HepG2 (cell line): ENCODE data around the gene ACRBP. TPM values are rescaled to one million over a fixed set of nuclear protein-coding genes. Genes with fewer than 3 reads are reported as not detected.

ENCODE experiments used
- ATAC-seq: fragments of 200-7000 bp; cut with Tn5 transposase; 3 replicates; pipeline ENCODE4 v1.9.1; 2020; ENCODE audit warnings: mild to moderate bottlenecking, moderate library complexity
- BruUV-seq: library from RNA; stranded (reverse); fragments of 400-500 nt; replicated peaks from 2 replicates; lab custom pipeline; 2021; lab: Mats Ljungman, UMichigan
- CTCF ChIA-PET: fragments of 300-600 bp; formaldehyde crosslinking; extraction: SDS; loops from one replicate; lab custom pipeline; 2021; ENCODE audit warnings: low total read pairs, inconsistent platforms, low intra/inter-chr PET ratio; lab: Yijun Ruan, JAX
- POLR2A ChIA-PET: fragments of 350-600 bp; sonication (Branson Sonifier 250); formaldehyde crosslinking; loops from one replicate; lab custom pipeline; 2020; ENCODE audit warnings: antibody characterized with exemption, inconsistent platforms; lab: Yijun Ruan, JAX
- DNase-seq: peaks from one replicate; pipeline ENCODE4 v3.0.0-alpha.2; 2015; ENCODE audit warnings: low spot score
- FAIRE-seq: peaks from 3 replicates; lab custom pipeline; 2011; peaks lifted over from hg19 to GRCh38; lab: Jason Lieb, UNC
- H2AFZ ChIP-seq: one replicate; pipeline ENCODE4 v1.6.1; 2011; ENCODE audit warnings: low read length, inconsistent platforms
- H3K27ac ChIP-seq: fragments of 300-600 bp; 3 replicates; pipeline ENCODE4 v1.8.0; 2011; ENCODE audit warnings: mixed run types, mild to moderate bottlenecking, mixed read lengths, low read length, inconsistent platforms; ENCODE audit not compliant: insufficient read depth; ENCODE audit errors: extremely low read length
- H3K27me3 ChIP-seq, 2 experiments: fragments of 200-600 bp in 1 of 2; 2 replicates in 1 of 2; 3 replicates in 1 of 2; pipeline versions ENCODE4 v1.6.0 to v1.8.0; 2011; ENCODE audit warnings: low read length in 2 of 2, mild to moderate bottlenecking in 2 of 2, moderate library complexity in 2 of 2, inconsistent platforms in 1 of 2; ENCODE audit not compliant: insufficient read depth in 2 of 2, control insufficient read depth in 1 of 2
- H3K36me3 ChIP-seq, 2 experiments: fragments of 200-600 bp in 1 of 2; replicated peaks in 1 of 2; 2 replicates in 1 of 2; 3 replicates in 1 of 2; pipeline versions ENCODE4 v1.5.1 to v1.8.0; 2011; ENCODE audit warnings: low read length in 2 of 2, inconsistent platforms in 1 of 2; ENCODE audit not compliant: insufficient read depth in 2 of 2, control insufficient read depth in 1 of 2
- H3K4me1 ChIP-seq: 2 replicates; pipeline ENCODE4 v1.5.1; 2012; ENCODE audit warnings: low read length, inconsistent platforms; ENCODE audit not compliant: insufficient read depth
- H3K4me2 ChIP-seq: 2 replicates; pipeline ENCODE4 v1.6.0; 2011; ENCODE audit warnings: low read depth, low read length, inconsistent platforms
- H3K4me3 ChIP-seq, 3 experiments: fragments of 200-600 bp in 1 of 3; sonication (generic), shearing (Covaris generic) in 1 of 3; replicated peaks in 1 of 3; 2 replicates each; pipeline ENCODE4 v1.5.1; 2011 to 2016; ENCODE audit warnings: low read length in 3 of 3, inconsistent platforms in 2 of 3, low read depth in 2 of 3, mild to moderate bottlenecking in 2 of 3, control low read depth in 1 of 3, mixed read lengths in 1 of 3; ENCODE audit not compliant: insufficient read depth in 1 of 3
- H3K79me2 ChIP-seq: one replicate; pipeline ENCODE4 v1.6.1; 2011; ENCODE audit warnings: low read length, inconsistent platforms; ENCODE audit not compliant: insufficient read depth
- H3K9ac ChIP-seq: 2 replicates; pipeline ENCODE4 v1.6.0; 2011; ENCODE audit warnings: mild to moderate bottlenecking, low read depth, low read length, inconsistent platforms; ENCODE audit not compliant: insufficient read depth
- H3K9me3 ChIP-seq: 2 replicates; pipeline ENCODE4 v1.5.1; 2012; ENCODE audit warnings: mild to moderate bottlenecking, low read length
- H4K20me1 ChIP-seq: 2 replicates; pipeline ENCODE4 v1.6.0; 2011; ENCODE audit warnings: inconsistent platforms, mild to moderate bottlenecking, low read length, moderate library complexity; ENCODE audit not compliant: insufficient read depth
- BRCA1 ChIP-seq: sonication (generic); formaldehyde crosslinking; IDR thresholded peaks from 2 replicates; pipeline ENCODE4 v1.4.0; 2020; ENCODE audit warnings: missing genetic modification reagents
- FIP1L1 ChIP-seq: fragments of 200-400 bp; formaldehyde crosslinking; IDR thresholded peaks from 2 replicates; pipeline ENCODE4 v1.6.1; 2018; ENCODE audit warnings: low read depth, mild to moderate bottlenecking, low read length, moderate library complexity, borderline replicate concordance; ENCODE audit not compliant: insufficient read depth
- HNRNPL ChIP-seq: fragments of 200-400 bp; formaldehyde crosslinking; IDR thresholded peaks from 2 replicates; pipeline ENCODE4 v1.6.1; 2017; ENCODE audit warnings: mild to moderate bottlenecking, low read depth, low read length
- SNRNP70 ChIP-seq: fragments of 200-400 bp; formaldehyde crosslinking; IDR thresholded peaks from 2 replicates; pipeline ENCODE4 v1.6.1; 2017; ENCODE audit warnings: mild to moderate bottlenecking, low read depth, low read length, moderate library complexity
- ZBTB7B ChIP-seq: sonication (generic); formaldehyde crosslinking; IDR thresholded peaks from 2 replicates; pipeline ENCODE4 v1.4.0; 2020; ENCODE audit warnings: missing genetic modification reagents
- ZFX ChIP-seq: sonication (generic); formaldehyde crosslinking; IDR thresholded peaks from 2 replicates; pipeline ENCODE4 v1.4.0; 2020; ENCODE audit warnings: mild to moderate bottlenecking, low read depth, missing genetic modification reagents, moderate library complexity
- ZNF263 ChIP-seq: sonication (generic); formaldehyde crosslinking; IDR thresholded peaks from 2 replicates; pipeline ENCODE4 v1.4.0; 2020; ENCODE audit warnings: missing genetic modification reagents
- ZNF563 ChIP-seq: sonication (generic); formaldehyde crosslinking; IDR thresholded peaks from 2 replicates; pipeline ENCODE4 v1.8.0; 2022; ENCODE audit warnings: mild to moderate bottlenecking, moderate library complexity, missing genetic modification reagents
- ZSCAN20 ChIP-seq: sonication (generic); formaldehyde crosslinking; IDR thresholded peaks from 2 replicates; pipeline ENCODE4 v1.4.0; 2020; ENCODE audit warnings: missing genetic modification reagents, mild to moderate bottlenecking, borderline replicate concordance
- WGBS: methylation state at CpG from one replicate; pipeline ENCODE4 v1.1.6; 2017; ENCODE audit warnings: low lambda C conversion rate; 5-methylcytosine and 5-hydroxymethylcytosine counted together
- in situ Hi-C: cut with HindIII; loops from 2 replicates; pipeline ENCODE4 v1.10.0; 2017; ENCODE audit warnings: low pct_unique_long_range_greater_than_20kb; ENCODE audit not compliant: extremely low pct_ligation_motif_present
- intact Hi-C: fragments of 100-400 bp; cut with micrococcal nuclease; formaldehyde crosslinking; loops from one replicate; pipeline ENCODE4 v1.10.0; 2022; ENCODE audit not compliant: unreplicated experiment
- polyA plus RNA-seq, 8 experiments: library from polyadenylated mRNA; depleted of rRNA in 3 of 8; stranded (reverse) in 7 of 8; unstranded in 1 of 8; fragments of >200 nt; fragmentation: Illumina TruSeq in 4 of 8; extraction: Trizol in 4 of 8; gene quantifications; 2 replicates each; pipeline versions ENCODE4 v1.2.1 to v1.2.3, GENCODE V29; 2011 to 2016; ENCODE audit warnings: low read depth in 4 of 8, missing spikeins in 1 of 8, mixed read lengths in 1 of 8; ENCODE audit not compliant: insufficient read depth in 1 of 8
- total RNA-seq, 5 experiments: library from RNA; depleted of rRNA; stranded (reverse); fragments of >200 nt; fragmentation: Illumina TruSeq; extraction: Trizol; gene quantifications; 2 replicates each; pipeline ENCODE4 v1.2.3, GENCODE V29; 2016; ENCODE audit warnings: low read depth in 1 of 5
- TF ChIP-seq, protein P1 (sequence below): sonication (generic); formaldehyde crosslinking; IDR thresholded peaks from 2 replicates; pipeline ENCODE4 v1.4.0; 2020; ENCODE audit warnings: mild to moderate bottlenecking, missing genetic modification reagents
- TF ChIP-seq, protein P2 (sequence below): sonication (generic); formaldehyde crosslinking; IDR thresholded peaks from 2 replicates; pipeline ENCODE4 v1.8.0; 2022; ENCODE audit warnings: mild to moderate bottlenecking, missing genetic modification reagents
- TF ChIP-seq, protein P3 (sequence below): sonication (generic); formaldehyde crosslinking; IDR thresholded peaks from 2 replicates; pipeline ENCODE4 v1.4.0; 2020; ENCODE audit warnings: mild to moderate bottlenecking, missing genetic modification reagents, borderline replicate concordance
- TF ChIP-seq, protein P4 (sequence below): IDR thresholded peaks from 2 replicates; pipeline ENCODE4 v1.6.1; 2016; ENCODE audit warnings: mild to moderate bottlenecking
- TF ChIP-seq, protein P5 (sequence below): sonication (generic); formaldehyde crosslinking; conservative IDR thresholded peaks from 2 replicates; pipeline ENCODE4 v1.8.0; 2022; ENCODE audit warnings: low read depth, missing genetic modification reagents

ACRBP gene
- total and polyA plus RNA-seq, 2 of the 13 experiments (the other 11 are each of a cell fraction or from before 2014, with no cell fraction given), result 0.46 TPM; not detected in 1

DNA sequence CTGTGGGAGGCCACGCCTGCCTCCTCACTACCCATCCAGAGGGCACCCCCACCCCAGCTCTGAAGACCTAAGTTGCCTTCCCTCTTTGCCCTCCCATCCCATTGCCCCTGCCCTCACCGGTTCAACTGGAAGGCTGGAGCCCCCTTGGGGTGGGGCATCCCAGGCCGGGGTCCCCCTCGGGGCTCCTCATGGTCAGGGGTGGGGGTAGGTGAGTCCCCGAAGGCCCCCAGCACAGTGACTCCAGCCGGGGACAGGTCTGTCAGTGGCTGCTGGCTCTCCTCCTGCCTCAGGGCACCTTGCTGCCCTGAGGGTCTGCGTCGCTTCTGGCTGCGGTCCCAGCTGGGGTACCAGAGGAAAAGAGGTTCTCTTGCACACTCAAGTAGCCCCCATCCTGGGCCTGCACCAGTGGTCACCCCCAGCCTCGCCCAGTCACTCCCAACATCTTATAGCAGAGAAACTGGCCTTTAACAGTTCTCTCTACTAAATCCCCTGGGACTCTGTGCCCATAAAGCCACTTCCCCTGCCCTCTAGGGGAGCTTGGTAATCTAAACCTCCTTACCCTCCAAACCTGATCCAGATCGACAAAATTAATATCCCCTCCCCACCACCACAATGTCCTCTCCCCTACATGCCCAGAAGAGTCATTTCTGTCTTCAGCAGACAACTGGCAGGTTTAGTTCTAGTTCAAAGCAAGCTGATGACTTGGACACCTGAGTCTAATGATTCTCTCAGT is 48.2 kb upstream of the ACRBP start:
- Histone ChIP-seq H3K4me2 (no peak overlapping the region), H3K36me3 (no peaks in the 10 kb centered on the region), H3K9me3 (no peaks in the 10 kb centered on the region), H3K27ac (no peak overlapping the region), H3K4me1 (peaks cover 20% of the 10 kb centered on the region), H3K27me3 (peaks cover 6 to 53% of the 10 kb centered on the region in 2 experiments), H4K20me1 (no peaks in the 10 kb centered on the region), H3K79me2 (no peaks in the 10 kb centered on the region), H2AFZ (no peak overlapping the region), H3K4me3 (no peak overlapping the region), H3K9ac (no peak overlapping the region)
- in situ Hi-C loops, result loop anchor here (5.0 kb wide), 2 partner anchors 33 to 78 kb away; partner anchors contain the start of gene ING4
- ATAC-seq (no peak), FAIRE-seq (no peak), DNase-seq (no peak)
- ChIA-PET CTCF (no interaction called here), POLR2A (no interaction called here)
- 12% methylated on average over 5 of the region's 11 CpGs for WGBS
- intact Hi-C loops, result loop anchor here (5.0 kb wide), 1 partner anchor 143 kb away; no protein-coding TSS in a partner anchor
- BruUV-seq, result no TSS peak
- no peak for TF ChIP-seq ZNF563 (CRISPR knock-in tag)
- TF ChIP-seq, protein P1, sequence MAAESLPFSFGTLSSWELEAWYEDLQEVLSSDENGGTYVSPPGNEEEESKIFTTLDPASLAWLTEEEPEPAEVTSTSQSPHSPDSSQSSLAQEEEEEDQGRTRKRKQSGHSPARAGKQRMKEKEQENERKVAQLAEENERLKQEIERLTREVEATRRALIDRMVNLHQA, result no peak
- TF ChIP-seq ZNF263, result no peak
- no peak for TF ChIP-seq ZSCAN20 (CRISPR knock-in tag)
- no peak for TF ChIP-seq BRCA1
- TF ChIP-seq, protein P2, sequence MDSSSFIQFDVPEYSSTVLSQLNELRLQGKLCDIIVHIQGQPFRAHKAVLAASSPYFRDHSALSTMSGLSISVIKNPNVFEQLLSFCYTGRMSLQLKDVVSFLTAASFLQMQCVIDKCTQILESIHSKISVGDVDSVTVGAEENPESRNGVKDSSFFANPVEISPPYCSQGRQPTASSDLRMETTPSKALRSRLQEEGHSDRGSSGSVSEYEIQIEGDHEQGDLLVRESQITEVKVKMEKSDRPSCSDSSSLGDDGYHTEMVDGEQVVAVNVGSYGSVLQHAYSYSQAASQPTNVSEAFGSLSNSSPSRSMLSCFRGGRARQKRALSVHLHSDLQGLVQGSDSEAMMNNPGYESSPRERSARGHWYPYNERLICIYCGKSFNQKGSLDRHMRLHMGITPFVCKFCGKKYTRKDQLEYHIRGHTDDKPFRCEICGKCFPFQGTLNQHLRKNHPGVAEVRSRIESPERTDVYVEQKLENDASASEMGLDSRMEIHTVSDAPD, result no peak
- TF ChIP-seq, protein P3, sequence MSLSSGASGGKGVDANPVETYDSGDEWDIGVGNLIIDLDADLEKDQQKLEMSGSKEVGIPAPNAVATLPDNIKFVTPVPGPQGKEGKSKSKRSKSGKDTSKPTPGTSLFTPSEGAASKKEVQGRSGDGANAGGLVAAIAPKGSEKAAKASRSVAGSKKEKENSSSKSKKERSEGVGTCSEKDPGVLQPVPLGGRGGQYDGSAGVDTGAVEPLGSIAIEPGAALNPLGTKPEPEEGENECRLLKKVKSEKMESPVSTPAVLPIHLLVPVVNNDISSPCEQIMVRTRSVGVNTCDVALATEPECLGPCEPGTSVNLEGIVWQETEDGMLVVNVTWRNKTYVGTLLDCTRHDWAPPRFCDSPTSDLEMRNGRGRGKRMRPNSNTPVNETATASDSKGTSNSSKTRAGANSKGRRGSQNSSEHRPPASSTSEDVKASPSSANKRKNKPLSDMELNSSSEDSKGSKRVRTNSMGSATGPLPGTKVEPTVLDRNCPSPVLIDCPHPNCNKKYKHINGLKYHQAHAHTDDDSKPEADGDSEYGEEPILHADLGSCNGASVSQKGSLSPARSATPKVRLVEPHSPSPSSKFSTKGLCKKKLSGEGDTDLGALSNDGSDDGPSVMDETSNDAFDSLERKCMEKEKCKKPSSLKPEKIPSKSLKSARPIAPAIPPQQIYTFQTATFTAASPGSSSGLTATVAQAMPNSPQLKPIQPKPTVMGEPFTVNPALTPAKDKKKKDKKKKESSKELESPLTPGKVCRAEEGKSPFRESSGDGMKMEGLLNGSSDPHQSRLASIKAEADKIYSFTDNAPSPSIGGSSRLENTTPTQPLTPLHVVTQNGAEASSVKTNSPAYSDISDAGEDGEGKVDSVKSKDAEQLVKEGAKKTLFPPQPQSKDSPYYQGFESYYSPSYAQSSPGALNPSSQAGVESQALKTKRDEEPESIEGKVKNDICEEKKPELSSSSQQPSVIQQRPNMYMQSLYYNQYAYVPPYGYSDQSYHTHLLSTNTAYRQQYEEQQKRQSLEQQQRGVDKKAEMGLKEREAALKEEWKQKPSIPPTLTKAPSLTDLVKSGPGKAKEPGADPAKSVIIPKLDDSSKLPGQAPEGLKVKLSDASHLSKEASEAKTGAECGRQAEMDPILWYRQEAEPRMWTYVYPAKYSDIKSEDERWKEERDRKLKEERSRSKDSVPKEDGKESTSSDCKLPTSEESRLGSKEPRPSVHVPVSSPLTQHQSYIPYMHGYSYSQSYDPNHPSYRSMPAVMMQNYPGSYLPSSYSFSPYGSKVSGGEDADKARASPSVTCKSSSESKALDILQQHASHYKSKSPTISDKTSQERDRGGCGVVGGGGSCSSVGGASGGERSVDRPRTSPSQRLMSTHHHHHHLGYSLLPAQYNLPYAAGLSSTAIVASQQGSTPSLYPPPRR (CRISPR knock-in tag), result no peak
- TF ChIP-seq HNRNPL, result no peak
- no peak for TF ChIP-seq ZFX
- no peak for TF ChIP-seq FIP1L1
- TF ChIP-seq, protein P4, sequence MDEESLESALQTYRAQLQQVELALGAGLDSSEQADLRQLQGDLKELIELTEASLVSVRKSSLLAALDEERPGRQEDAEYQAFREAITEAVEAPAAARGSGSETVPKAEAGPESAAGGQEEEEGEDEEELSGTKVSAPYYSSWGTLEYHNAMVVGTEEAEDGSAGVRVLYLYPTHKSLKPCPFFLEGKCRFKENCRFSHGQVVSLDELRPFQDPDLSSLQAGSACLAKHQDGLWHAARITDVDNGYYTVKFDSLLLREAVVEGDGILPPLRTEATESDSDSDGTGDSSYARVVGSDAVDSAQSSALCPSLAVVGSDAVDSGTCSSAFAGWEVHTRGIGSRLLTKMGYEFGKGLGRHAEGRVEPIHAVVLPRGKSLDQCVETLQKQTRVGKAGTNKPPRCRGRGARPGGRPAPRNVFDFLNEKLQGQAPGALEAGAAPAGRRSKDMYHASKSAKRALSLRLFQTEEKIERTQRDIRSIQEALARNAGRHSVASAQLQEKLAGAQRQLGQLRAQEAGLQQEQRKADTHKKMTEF (CRISPR knock-in tag), result no peak
- no peak for TF ChIP-seq SNRNP70
- no peak for TF ChIP-seq ZBTB7B (CRISPR knock-in tag)
- TF ChIP-seq, protein P5, sequence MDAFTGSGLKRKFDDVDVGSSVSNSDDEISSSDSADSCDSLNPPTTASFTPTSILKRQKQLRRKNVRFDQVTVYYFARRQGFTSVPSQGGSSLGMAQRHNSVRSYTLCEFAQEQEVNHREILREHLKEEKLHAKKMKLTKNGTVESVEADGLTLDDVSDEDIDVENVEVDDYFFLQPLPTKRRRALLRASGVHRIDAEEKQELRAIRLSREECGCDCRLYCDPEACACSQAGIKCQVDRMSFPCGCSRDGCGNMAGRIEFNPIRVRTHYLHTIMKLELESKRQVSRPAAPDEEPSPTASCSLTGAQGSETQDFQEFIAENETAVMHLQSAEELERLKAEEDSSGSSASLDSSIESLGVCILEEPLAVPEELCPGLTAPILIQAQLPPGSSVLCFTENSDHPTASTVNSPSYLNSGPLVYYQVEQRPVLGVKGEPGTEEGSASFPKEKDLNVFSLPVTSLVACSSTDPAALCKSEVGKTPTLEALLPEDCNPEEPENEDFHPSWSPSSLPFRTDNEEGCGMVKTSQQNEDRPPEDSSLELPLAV, result no peak
